Loucy (cell line): ENCODE results near the gene AP1M1.

Experiments
- H2AFZ ChIP-seq: fragments of 200-600 bp; sonication (generic); 2 replicates; pipeline ENCODE4 v1.6.0; 2016; ENCODE audit warnings: antibody characterized with exemption, mild to moderate bottlenecking, low read length, moderate library complexity
- H3F3A ChIP-seq: fragments of 200-600 bp; 2 replicates; pipeline ENCODE4 v1.6.0; 2016; ENCODE audit warnings: antibody characterized with exemption, low read depth, mild to moderate bottlenecking
- H3K27me3 ChIP-seq: fragments of 200-600 bp; sonication (generic); 2 replicates; pipeline ENCODE4 v1.6.1; 2014; ENCODE audit warnings: low read length, mild to moderate bottlenecking; ENCODE audit not compliant: insufficient read depth, poor library complexity, severe bottlenecking
- H3K36me3 ChIP-seq: fragments of 200-600 bp; sonication (generic); 2 replicates; pipeline ENCODE4 v1.6.1; 2016; ENCODE audit warnings: low read length; ENCODE audit not compliant: insufficient read depth
- H3K4me1 ChIP-seq: fragments of 200-600 bp; sonication (generic); 2 replicates; pipeline ENCODE4 v1.5.1; 2014; ENCODE audit warnings: low read length, mild to moderate bottlenecking; ENCODE audit not compliant: insufficient read depth, poor library complexity, severe bottlenecking
- H3K4me2 ChIP-seq: fragments of 200-600 bp; sonication (generic); 2 replicates; pipeline ENCODE4 v1.6.0; 2014; ENCODE audit warnings: antibody characterized with exemption, low read length, low read depth, mild to moderate bottlenecking; ENCODE audit not compliant: poor library complexity, severe bottlenecking
- H3K4me3 ChIP-seq: fragments of 200-600 bp; sonication (generic); 2 replicates; pipeline ENCODE4 v1.5.1; 2014; ENCODE audit warnings: low read length, mild to moderate bottlenecking, mixed read lengths; ENCODE audit not compliant: poor library complexity, severe bottlenecking
- H3K79me2 ChIP-seq: fragments of 200-600 bp; sonication (generic); 2 replicates; pipeline ENCODE4 v1.6.1; 2014; ENCODE audit warnings: low read length; ENCODE audit not compliant: insufficient read depth
- H3K9ac ChIP-seq: fragments of 200-600 bp; sonication (generic); 2 replicates; pipeline ENCODE4 v1.6.0; 2014; ENCODE audit warnings: mild to moderate bottlenecking, low read depth, low read length, moderate library complexity; ENCODE audit not compliant: poor library complexity, severe bottlenecking
- H3K9me2 ChIP-seq: fragments of 200-600 bp; sonication (generic); replicated peaks from 2 replicates; pipeline ENCODE4 v1.6.1; 2016; ENCODE audit warnings: low read depth, low read length, mixed read lengths
- H3K9me3 ChIP-seq: fragments of 200-600 bp; sonication (generic); 2 replicates; pipeline ENCODE4 v1.6.1; 2014; ENCODE audit warnings: mild to moderate bottlenecking, antibody characterized with exemption, low read length, low read depth; ENCODE audit not compliant: insufficient read depth
- H4K20me1 ChIP-seq: fragments of 200-600 bp; sonication (generic); 2 replicates; pipeline ENCODE4 v1.6.0; 2014; ENCODE audit warnings: antibody characterized with exemption, low read length, mild to moderate bottlenecking; ENCODE audit not compliant: insufficient read depth, poor library complexity, severe bottlenecking
- EZH2phosphoT487 ChIP-seq: fragments of 200-600 bp; IDR thresholded peaks from 2 replicates; pipeline ENCODE4 v1.6.1; 2018; ENCODE audit warnings: antibody characterized with exemption, mild to moderate bottlenecking, moderate library complexity, borderline replicate concordance
- TF ChIP-seq, protein P1 (sequence below): fragments of 200-600 bp; sonication (generic); conservative IDR thresholded peaks from 2 replicates; pipeline ENCODE4 v1.5.1; 2014; ENCODE audit warnings: mild to moderate bottlenecking, antibody characterized with exemption, low read length

The AP1M1 gene

DNA sequence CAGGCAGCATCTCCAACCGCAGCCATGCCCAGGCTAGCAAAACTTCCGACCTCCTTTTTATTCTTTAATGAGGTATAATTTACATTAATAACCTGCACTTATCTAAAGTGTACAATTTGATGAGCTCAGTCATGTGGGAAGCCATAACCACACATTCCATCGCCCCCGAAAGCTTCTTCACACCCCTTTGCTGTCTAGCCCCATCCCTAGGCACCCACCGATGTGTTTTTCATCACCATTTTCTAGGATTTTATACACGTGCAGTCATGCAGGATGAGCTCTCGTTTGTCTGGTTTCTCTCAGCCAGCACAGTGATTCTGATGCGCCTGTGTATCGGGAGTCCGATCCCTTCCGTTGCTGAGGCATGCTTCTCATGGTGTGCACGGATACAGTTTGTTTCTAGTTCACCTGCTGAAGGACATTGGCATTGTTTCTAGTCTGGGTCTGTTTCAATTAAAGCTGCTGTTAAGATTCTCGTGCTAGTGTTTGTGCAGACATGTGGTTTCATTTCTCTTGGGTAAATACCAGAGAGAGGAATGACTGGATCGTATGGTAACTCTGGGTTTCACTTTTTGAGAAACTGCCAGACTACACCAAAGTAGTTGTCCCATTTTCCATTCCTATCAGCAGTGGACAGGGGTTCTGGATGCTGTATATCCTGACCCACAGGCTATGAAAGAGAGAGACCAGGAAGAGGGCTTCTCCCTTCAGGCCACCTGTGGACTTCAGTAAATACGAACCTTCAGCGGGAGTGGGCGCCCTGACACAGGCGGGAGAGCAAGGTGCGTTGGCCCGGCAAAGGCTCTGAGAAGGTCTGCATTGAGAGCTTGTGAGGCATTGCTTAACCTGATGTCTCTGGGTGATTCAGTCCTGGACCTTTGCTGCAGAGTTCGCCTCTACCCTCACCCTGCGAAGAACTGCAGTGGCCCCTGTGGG lies 4.9 kb downstream of the AP1M1 start:
- no peaks in the 10 kb centered on the region for H3F3A ChIP-seq
- no peak overlapping the region for H3K4me2 ChIP-seq
- H3K9me3 ChIP-seq = no peaks in the 10 kb centered on the region
- H3K9ac ChIP-seq = no peak overlapping the region
- no peaks in the 10 kb centered on the region for H3K9me2 ChIP-seq
- peaks cover 17% of the 10 kb centered on the region for H4K20me1 ChIP-seq
- H3K4me1 ChIP-seq = peaks cover 19% of the 10 kb centered on the region
- H3K36me3 ChIP-seq = peaks cover 7% of the 10 kb centered on the region; the same call in 1 of the 2 replicates
- no peaks in the 10 kb centered on the region for H3K27me3 ChIP-seq
- peaks cover 53% of the 10 kb centered on the region for H3K79me2 ChIP-seq
- TF ChIP-seq, protein P1, sequence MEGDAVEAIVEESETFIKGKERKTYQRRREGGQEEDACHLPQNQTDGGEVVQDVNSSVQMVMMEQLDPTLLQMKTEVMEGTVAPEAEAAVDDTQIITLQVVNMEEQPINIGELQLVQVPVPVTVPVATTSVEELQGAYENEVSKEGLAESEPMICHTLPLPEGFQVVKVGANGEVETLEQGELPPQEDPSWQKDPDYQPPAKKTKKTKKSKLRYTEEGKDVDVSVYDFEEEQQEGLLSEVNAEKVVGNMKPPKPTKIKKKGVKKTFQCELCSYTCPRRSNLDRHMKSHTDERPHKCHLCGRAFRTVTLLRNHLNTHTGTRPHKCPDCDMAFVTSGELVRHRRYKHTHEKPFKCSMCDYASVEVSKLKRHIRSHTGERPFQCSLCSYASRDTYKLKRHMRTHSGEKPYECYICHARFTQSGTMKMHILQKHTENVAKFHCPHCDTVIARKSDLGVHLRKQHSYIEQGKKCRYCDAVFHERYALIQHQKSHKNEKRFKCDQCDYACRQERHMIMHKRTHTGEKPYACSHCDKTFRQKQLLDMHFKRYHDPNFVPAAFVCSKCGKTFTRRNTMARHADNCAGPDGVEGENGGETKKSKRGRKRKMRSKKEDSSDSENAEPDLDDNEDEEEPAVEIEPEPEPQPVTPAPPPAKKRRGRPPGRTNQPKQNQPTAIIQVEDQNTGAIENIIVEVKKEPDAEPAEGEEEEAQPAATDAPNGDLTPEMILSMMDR = no peak
- TF ChIP-seq EZH2phosphoT487 = no peak
- H3K4me3 ChIP-seq = no peak overlapping the region
- no peak overlapping the region for H2AFZ ChIP-seq

DNA sequence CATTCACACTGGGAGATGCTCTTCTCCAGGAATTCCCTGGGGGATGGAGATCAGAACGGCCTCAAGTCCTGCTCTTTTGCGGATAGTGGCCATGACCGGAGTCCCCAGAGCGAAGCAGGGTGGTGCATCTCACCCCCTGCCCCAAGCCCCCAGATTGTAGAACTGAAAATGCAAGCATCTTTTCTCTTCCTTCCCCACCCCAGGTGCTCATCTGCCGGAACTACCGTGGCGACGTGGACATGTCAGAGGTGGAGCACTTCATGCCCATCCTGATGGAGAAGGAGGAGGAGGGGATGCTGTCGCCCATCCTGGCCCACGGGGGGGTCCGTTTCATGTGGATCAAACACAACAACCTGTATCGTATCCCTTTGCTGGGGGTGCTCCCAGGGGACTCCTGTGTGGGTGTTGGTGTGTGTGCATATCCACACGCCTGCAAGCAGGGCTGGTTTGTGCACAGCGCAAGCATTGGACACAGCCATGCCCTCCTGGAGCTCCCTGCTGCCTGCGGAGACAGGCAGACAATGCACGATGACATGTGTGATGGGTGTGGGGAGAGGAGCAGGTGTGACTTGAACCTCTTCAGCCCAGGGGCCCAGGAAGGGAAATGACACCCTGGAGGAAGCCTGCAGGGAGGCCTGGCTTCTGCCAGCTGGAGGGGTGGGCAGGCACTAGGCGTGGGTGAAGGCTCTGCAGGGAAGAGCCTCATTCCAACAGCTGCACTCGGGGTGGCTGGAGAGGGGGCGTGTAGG lies 5.7 kb downstream of the AP1M1 start:
- Histone ChIP-seq H3K4me1 (peaks cover 17% of the 10 kb centered on the region), H3K9ac (no peak overlapping the region), H3K4me3 (no peak overlapping the region), H3K9me3 (no peaks in the 10 kb centered on the region), H2AFZ (no peak overlapping the region), H3K4me2 (no peak overlapping the region), H3K27me3 (no peaks in the 10 kb centered on the region), H3K79me2 (peaks cover 46% of the 10 kb centered on the region), H4K20me1 (peaks cover 17% of the 10 kb centered on the region), H3K36me3 (peaks cover 14% of the 10 kb centered on the region; the same call in 1 of the 2 replicates), H3F3A (no peaks in the 10 kb centered on the region), H3K9me2 (no peaks in the 10 kb centered on the region)
- TF ChIP-seq EZH2phosphoT487 = no peak
- TF ChIP-seq, protein P1 = no peak

- no peaks in the 10 kb centered on the region for H3K9me2 ChIP-seq
Observed at GRCh38 chr19:16204005-16204294, 6.2 kb downstream of the AP1M1 start.

More at GRCh38 chr19:16204005-16204294, 6.2 kb downstream of the AP1M1 start:
- Histone ChIP-seq H3K79me2 (peaks cover 41% of the 10 kb centered on the region), H4K20me1 (peaks cover 17% of the 10 kb centered on the region), H3K4me1 (peaks cover 13% of the 10 kb centered on the region), H3K27me3 (no peaks in the 10 kb centered on the region), H3K9me3 (no peaks in the 10 kb centered on the region), H3K4me2 (no peak overlapping the region), H3K4me3 (no peak overlapping the region), H2AFZ (no peak overlapping the region), H3K9ac (no peak overlapping the region), H3F3A (no peaks in the 10 kb centered on the region), H3K36me3 (peaks cover 19% of the 10 kb centered on the region; the same call in 1 of the 2 replicates)
- TF ChIP-seq EZH2phosphoT487 = no peak
- TF ChIP-seq, protein P1 = no peak
